Astrocyte (in vitro differentiated cells and primary cell): ENCODE measurements around the gene COL5A1.

Source experiments
- EZH2 ChIP-seq: IDR thresholded peaks from 2 replicates; pipeline ENCODE4 v1.6.1; 2012; ENCODE audit warnings: mild to moderate bottlenecking, low read length, inconsistent platforms; ENCODE audit not compliant: insufficient read depth
- TF ChIP-seq, protein P1 (sequence below): IDR thresholded peaks from 2 replicates; pipeline ENCODE4 v1.5.1; 2011; ENCODE audit warnings: low read depth, mild to moderate bottlenecking, inconsistent platforms, low read length, moderate library complexity; ENCODE audit not compliant: insufficient read depth

DNA sequence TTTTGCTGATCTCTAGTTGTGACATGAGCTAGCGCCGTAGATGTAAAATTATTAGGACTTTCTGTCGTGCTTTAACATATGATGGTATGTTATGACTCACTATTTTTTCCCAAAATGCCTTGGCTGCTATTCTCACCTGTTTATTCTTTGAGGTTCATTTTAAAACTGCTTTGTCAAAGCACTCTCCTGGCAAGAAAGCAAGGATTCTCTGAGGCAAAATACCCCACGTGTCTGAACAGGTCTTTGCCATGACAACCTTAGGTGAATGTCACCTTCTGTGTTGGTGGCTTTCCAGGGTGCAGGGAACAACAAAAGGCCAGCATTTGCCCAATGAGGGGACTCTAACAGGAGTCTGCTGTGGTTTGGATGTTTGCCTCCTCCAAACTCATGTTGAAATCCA is 30.6 kb upstream of the COL5A1 start:
- TF ChIP-seq, protein P1, sequence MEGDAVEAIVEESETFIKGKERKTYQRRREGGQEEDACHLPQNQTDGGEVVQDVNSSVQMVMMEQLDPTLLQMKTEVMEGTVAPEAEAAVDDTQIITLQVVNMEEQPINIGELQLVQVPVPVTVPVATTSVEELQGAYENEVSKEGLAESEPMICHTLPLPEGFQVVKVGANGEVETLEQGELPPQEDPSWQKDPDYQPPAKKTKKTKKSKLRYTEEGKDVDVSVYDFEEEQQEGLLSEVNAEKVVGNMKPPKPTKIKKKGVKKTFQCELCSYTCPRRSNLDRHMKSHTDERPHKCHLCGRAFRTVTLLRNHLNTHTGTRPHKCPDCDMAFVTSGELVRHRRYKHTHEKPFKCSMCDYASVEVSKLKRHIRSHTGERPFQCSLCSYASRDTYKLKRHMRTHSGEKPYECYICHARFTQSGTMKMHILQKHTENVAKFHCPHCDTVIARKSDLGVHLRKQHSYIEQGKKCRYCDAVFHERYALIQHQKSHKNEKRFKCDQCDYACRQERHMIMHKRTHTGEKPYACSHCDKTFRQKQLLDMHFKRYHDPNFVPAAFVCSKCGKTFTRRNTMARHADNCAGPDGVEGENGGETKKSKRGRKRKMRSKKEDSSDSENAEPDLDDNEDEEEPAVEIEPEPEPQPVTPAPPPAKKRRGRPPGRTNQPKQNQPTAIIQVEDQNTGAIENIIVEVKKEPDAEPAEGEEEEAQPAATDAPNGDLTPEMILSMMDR: no peak
- TF ChIP-seq EZH2: no peak
